A673 (cell line): ENCODE measurements around the gene CAPZB. TPM values are rescaled to one million over a fixed set of nuclear protein-coding genes. Genes with fewer than 3 reads are reported as not detected.

ENCODE experiments used
- BruUV-seq: library from RNA; stranded (reverse); fragments of 400-500 nt; replicated peaks from 2 replicates; lab custom pipeline; 2021; lab: Mats Ljungman, UMichigan
- CTCF ChIA-PET: fragments of 300-600 bp; sonication (Branson Sonifier 250); formaldehyde crosslinking; loops from one replicate; lab custom pipeline; 2022; ENCODE audit warnings: antibody characterized with exemption; lab: Charles Lee
- POLR2A ChIA-PET: fragments of 300-600 bp; sonication (Branson Sonifier 250); formaldehyde crosslinking; loops from one replicate; lab custom pipeline; 2022; ENCODE audit warnings: antibody characterized with exemption; ENCODE audit not compliant: low non-redundant PET; lab: Charles Lee
- DNase-seq: peaks from one replicate; pipeline ENCODE4 v3.0.0-alpha.2; 2015; ENCODE audit warnings: low spot score
- H3K27ac ChIP-seq: fragments of 200-600 bp; sonication (generic); 2 replicates; pipeline ENCODE4 v1.5.1; 2016; ENCODE audit warnings: mixed run types, low read depth, mild to moderate bottlenecking, mixed read lengths, antibody characterized with exemption, low read length; ENCODE audit not compliant: poor library complexity, severe bottlenecking
- H3K27me3 ChIP-seq: fragments of 200-600 bp; sonication (generic); replicated peaks from 2 replicates; pipeline ENCODE4 v1.6.1; 2017; ENCODE audit warnings: mixed run types, low read depth, mild to moderate bottlenecking, mixed read lengths, antibody characterized with exemption, low read length; ENCODE audit not compliant: insufficient read depth, poor library complexity
- H3K36me3 ChIP-seq: fragments of 200-600 bp; sonication (generic); 2 replicates; pipeline ENCODE4 v1.6.1; 2016; ENCODE audit warnings: mixed run types, mild to moderate bottlenecking, mixed read lengths, antibody characterized with exemption, low read length; ENCODE audit not compliant: insufficient read depth, poor library complexity, severe bottlenecking
- H3K4me1 ChIP-seq: fragments of 200-600 bp; sonication (generic); 2 replicates; pipeline ENCODE4 v1.6.1; 2017; ENCODE audit warnings: mixed run types, mild to moderate bottlenecking, mixed read lengths, antibody characterized with exemption, low read length; ENCODE audit not compliant: insufficient read depth, poor library complexity, severe bottlenecking
- H3K4me3 ChIP-seq: fragments of 200-600 bp; sonication (generic); 2 replicates; pipeline ENCODE4 v1.5.1; 2016; ENCODE audit warnings: low read depth, mixed run types, mild to moderate bottlenecking, mixed read lengths, low read length; ENCODE audit not compliant: poor library complexity, severe bottlenecking
- H3K9me3 ChIP-seq: fragments of 200-600 bp; sonication (generic); 2 replicates; pipeline ENCODE4 v1.6.1; 2016; ENCODE audit warnings: mixed run types, low read depth, mild to moderate bottlenecking, mixed read lengths, antibody characterized with exemption, low read length; ENCODE audit not compliant: poor library complexity, severe bottlenecking
- EZH2 ChIP-seq: fragments of 200-600 bp; sonication (generic); IDR thresholded peaks from 2 replicates; pipeline ENCODE4 v1.6.1; 2017; ENCODE audit warnings: borderline replicate concordance, low read depth, mild to moderate bottlenecking, mixed read lengths, antibody characterized with exemption, low read length; ENCODE audit not compliant: poor library complexity, severe bottlenecking
- intact Hi-C: fragments of 100-400 bp; cut with micrococcal nuclease; formaldehyde crosslinking; loops from one replicate; pipeline ENCODE4 v1.10.0; 2022; ENCODE audit not compliant: unreplicated experiment
- total RNA-seq: library from RNA; stranded (reverse); gene quantifications from 2 replicates; pipeline ENCODE4 v1.2.3, GENCODE V29; 2021
- TF ChIP-seq, protein P1 (sequence below): fragments of 300-800, 200-600 bp; sonication (generic); conservative IDR thresholded peaks from 2 replicates; pipeline ENCODE4 v1.5.1; 2017; ENCODE audit warnings: low read depth, mild to moderate bottlenecking, antibody characterized with exemption, low read length, moderate library complexity, mixed read lengths

Gene CAPZB
- total RNA-seq, 1 experiment from 2014 or later = 214 TPM

GRCh38 chr1:19382222-19382621 lies 103.1 kb downstream of the CAPZB start:
- H3K27me3 ChIP-seq = no peaks in the 10 kb centered on the region
- intact Hi-C loops = no loop called here
- TF ChIP-seq, protein P1, sequence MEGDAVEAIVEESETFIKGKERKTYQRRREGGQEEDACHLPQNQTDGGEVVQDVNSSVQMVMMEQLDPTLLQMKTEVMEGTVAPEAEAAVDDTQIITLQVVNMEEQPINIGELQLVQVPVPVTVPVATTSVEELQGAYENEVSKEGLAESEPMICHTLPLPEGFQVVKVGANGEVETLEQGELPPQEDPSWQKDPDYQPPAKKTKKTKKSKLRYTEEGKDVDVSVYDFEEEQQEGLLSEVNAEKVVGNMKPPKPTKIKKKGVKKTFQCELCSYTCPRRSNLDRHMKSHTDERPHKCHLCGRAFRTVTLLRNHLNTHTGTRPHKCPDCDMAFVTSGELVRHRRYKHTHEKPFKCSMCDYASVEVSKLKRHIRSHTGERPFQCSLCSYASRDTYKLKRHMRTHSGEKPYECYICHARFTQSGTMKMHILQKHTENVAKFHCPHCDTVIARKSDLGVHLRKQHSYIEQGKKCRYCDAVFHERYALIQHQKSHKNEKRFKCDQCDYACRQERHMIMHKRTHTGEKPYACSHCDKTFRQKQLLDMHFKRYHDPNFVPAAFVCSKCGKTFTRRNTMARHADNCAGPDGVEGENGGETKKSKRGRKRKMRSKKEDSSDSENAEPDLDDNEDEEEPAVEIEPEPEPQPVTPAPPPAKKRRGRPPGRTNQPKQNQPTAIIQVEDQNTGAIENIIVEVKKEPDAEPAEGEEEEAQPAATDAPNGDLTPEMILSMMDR = no peak
- TF ChIP-seq EZH2 = no peak
- DNase-seq = no peak
- no TSS peak for BruUV-seq
- H3K9me3 ChIP-seq = no peaks in the 10 kb centered on the region
- CTCF ChIA-PET = interaction anchor here (0.6 kb wide), 1 partner anchor 16 kb away, joined by 3 read pairs; no protein-coding TSS in a partner anchor
- no peaks in the 10 kb centered on the region for H3K4me1 ChIP-seq
- H3K27ac ChIP-seq = no peak overlapping the region
- H3K36me3 ChIP-seq = peaks cover 12% of the 10 kb centered on the region
- H3K4me3 ChIP-seq = no peak overlapping the region
- POLR2A ChIA-PET = no interaction called here

GRCh38 chr1:19381261-19381660 lies 104.1 kb downstream of the CAPZB start:
- BruUV-seq = no TSS peak
- H3K4me1 ChIP-seq = no peaks in the 10 kb centered on the region
- H3K4me3 ChIP-seq = no peak overlapping the region
- no peak for DNase-seq
- CTCF ChIA-PET = interaction anchor here (0.6 kb wide), 1 partner anchor 17 kb away, joined by 3 read pairs; no protein-coding TSS in a partner anchor
- TF ChIP-seq, protein P1 = no peak
- no peak for TF ChIP-seq EZH2
- intact Hi-C loops = no loop called here
- no peak overlapping the region for H3K27ac ChIP-seq
- H3K27me3 ChIP-seq = no peaks in the 10 kb centered on the region
- H3K36me3 ChIP-seq = peaks cover 17% of the 10 kb centered on the region
- no peaks in the 10 kb centered on the region for H3K9me3 ChIP-seq
- POLR2A ChIA-PET = no interaction called here

DNA sequence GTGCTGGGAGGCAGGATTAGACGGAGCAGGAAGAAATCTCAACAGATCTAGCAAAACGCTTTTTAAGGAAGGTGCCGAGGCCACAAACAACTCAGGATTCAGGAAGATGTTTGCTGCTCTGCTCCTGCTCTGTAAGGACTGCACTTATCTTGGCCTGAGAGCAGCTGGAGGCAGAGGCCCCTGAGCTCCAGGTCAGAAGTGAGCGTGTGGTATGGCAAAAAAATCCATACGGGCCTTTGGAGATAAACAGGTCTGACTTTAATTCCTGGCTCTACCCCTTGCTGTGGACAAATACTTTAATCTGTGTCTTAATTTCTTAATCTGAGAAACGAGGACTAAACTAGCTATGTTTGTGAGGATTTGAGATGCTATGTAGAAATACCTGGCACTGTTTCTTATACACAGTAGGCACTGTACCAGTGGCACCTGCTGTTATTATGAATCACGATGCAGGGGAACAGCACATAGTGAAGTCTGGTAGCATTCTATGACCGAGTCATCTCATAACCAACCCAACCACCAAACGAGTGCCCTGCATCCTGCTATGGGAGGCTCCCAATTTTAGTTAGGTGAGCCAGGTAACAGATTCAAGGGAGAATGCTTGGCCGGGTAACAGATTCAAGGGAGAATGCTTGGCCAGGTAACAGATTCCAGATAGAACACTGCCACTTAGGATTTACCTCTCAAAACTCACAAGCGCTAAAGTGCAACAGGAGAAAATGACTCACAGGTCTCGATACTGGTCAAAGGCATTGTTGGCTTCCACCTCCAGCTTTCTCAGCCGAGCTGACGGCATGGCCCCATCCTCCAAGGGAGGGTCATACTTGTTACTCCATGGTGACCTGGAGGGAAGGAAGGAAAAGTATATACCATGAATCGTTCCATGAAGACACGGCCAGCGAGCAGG lies 107.3 kb downstream of the CAPZB start:
- H3K4me1 ChIP-seq = no peaks in the 10 kb centered on the region
- CTCF ChIA-PET = no interaction called here
- no peak overlapping the region for H3K4me3 ChIP-seq
- intact Hi-C loops = no loop called here
- H3K36me3 ChIP-seq = peaks cover 24% of the 10 kb centered on the region
- H3K27me3 ChIP-seq = no peaks in the 10 kb centered on the region
- TF ChIP-seq, protein P1 = no peak
- TF ChIP-seq EZH2 = no peak
- POLR2A ChIA-PET = no interaction called here
- no peak for DNase-seq
- H3K9me3 ChIP-seq = no peaks in the 10 kb centered on the region
- BruUV-seq = no TSS peak
- H3K27ac ChIP-seq = no peak overlapping the region
